IMR-90 (cell line): Measurements from ENCODE around the gene JPH4. TPM values are rescaled to one million over a fixed set of nuclear protein-coding genes. Genes with fewer than 3 reads are reported as not detected.

Experiments
- ATAC-seq: fragments of 200-7000 bp; cut with Tn5 transposase; 2 replicates; pipeline ENCODE4 v1.9.1; 2020; ENCODE audit warnings: low read depth, mild to moderate bottlenecking, moderate library complexity
- BruUV-seq: library from RNA; stranded (reverse); fragments of 400-500 nt; replicated peaks from 2 replicates; lab custom pipeline; 2021; lab: Mats Ljungman, UMichigan
- CTCF ChIA-PET: fragments of 300-600 bp; formaldehyde crosslinking; extraction: SDS; loops from one replicate; lab custom pipeline; 2021; ENCODE audit warnings: antibody characterized with exemption; lab: Yijun Ruan, JAX
- POLR2A ChIA-PET: fragments of 300-600 bp; sonication (Branson Sonifier 250); formaldehyde crosslinking; loops from one replicate; lab custom pipeline; 2022; ENCODE audit warnings: antibody characterized with exemption; ENCODE audit not compliant: unreplicated experiment; lab: Charles Lee
- DNase-seq: peaks from one replicate; pipeline ENCODE4 v3.0.0; 2013
- H2AFZ ChIP-seq: replicated peaks from 2 replicates; pipeline ENCODE3; 2013; ENCODE audit warnings: low read length, mild to moderate bottlenecking; ENCODE audit not compliant: poor library complexity
- H2AK5ac ChIP-seq: 2 replicates; pipeline ENCODE4 v1.6.1; 2013; ENCODE audit warnings: low read depth, low read length, inconsistent platforms
- H2AK9ac ChIP-seq: replicated peaks from 2 replicates; pipeline ENCODE3; 2013; ENCODE audit warnings: mild to moderate bottlenecking, low read depth, low read length, moderate library complexity; ENCODE audit not compliant: poor library complexity
- H2BK120ac ChIP-seq: 2 replicates; pipeline ENCODE4 v1.6.1; 2013; ENCODE audit warnings: low read depth, low read length, inconsistent platforms
- H2BK15ac ChIP-seq: 3 replicates; pipeline ENCODE4 v1.6.1; 2013; ENCODE audit warnings: low read depth, low read length, inconsistent platforms
- H2BK20ac ChIP-seq: 2 replicates; pipeline ENCODE4 v1.6.1; 2013; ENCODE audit warnings: low read depth, mild to moderate bottlenecking, inconsistent platforms, low read length, moderate library complexity
- H2BK5ac ChIP-seq: 2 replicates; pipeline ENCODE4 v1.6.1; 2013; ENCODE audit warnings: mild to moderate bottlenecking, low read depth, low read length, inconsistent platforms; ENCODE audit not compliant: poor library complexity, severe bottlenecking
- H3K14ac ChIP-seq: replicated peaks from 2 replicates; pipeline ENCODE4 v1.6.1; 2013; ENCODE audit warnings: low read depth, low read length, inconsistent platforms
- H3K18ac ChIP-seq: 2 replicates; pipeline ENCODE4 v1.6.1; 2013; ENCODE audit warnings: low read depth, low read length, control low read depth
- H3K23ac ChIP-seq: 2 replicates; pipeline ENCODE4 v1.6.1; 2013; ENCODE audit warnings: low read depth, low read length, inconsistent platforms
- H3K27ac ChIP-seq: 2 replicates; pipeline ENCODE4 v1.5.1; 2013; ENCODE audit warnings: mild to moderate bottlenecking, control low read depth, low read length; ENCODE audit not compliant: insufficient read depth
- H3K27me3 ChIP-seq: 2 replicates; pipeline ENCODE4 v1.6.1; 2013; ENCODE audit warnings: low read length; ENCODE audit not compliant: control insufficient read depth, insufficient read depth
- H3K36me3 ChIP-seq: 2 replicates; pipeline ENCODE4 v1.6.1; 2013; ENCODE audit warnings: low read length, mixed read lengths; ENCODE audit not compliant: control insufficient read depth, insufficient read depth
- H3K4ac ChIP-seq: 2 replicates; pipeline ENCODE4 v1.6.1; 2013; ENCODE audit warnings: low read depth, low read length, inconsistent platforms
- H3K4me1 ChIP-seq: 2 replicates; pipeline ENCODE4 v1.6.1; 2013; ENCODE audit warnings: low read length, mixed read lengths; ENCODE audit not compliant: control insufficient read depth, insufficient read depth
- H3K4me2 ChIP-seq: 2 replicates; pipeline ENCODE4 v1.6.1; 2013; ENCODE audit warnings: low read depth, mild to moderate bottlenecking, control low read depth, low read length, moderate library complexity
- H3K4me3 ChIP-seq: 2 replicates; pipeline ENCODE4 v1.5.1; 2013; ENCODE audit warnings: low read depth, mild to moderate bottlenecking, control low read depth, low read length, moderate library complexity; ENCODE audit not compliant: insufficient read depth
- H3K56ac ChIP-seq: 2 replicates; pipeline ENCODE4 v1.6.1; 2013; ENCODE audit warnings: low read length, inconsistent platforms; ENCODE audit not compliant: insufficient read depth; ENCODE audit errors: extremely low read depth
- H3K79me1 ChIP-seq, 2 experiments: 2 replicates each; pipeline ENCODE4 v1.6.1; 2013; ENCODE audit warnings: low read length in 2 of 2, inconsistent platforms in 1 of 2, low read depth in 1 of 2
- H3K9ac ChIP-seq: 2 replicates; pipeline ENCODE4 v1.6.1; 2013; ENCODE audit warnings: low read depth, low read length, control low read depth
- H3K9me1 ChIP-seq: 2 replicates; pipeline ENCODE4 v1.6.1; 2013; ENCODE audit warnings: low read length, inconsistent platforms; ENCODE audit not compliant: insufficient read depth
- H3K9me3 ChIP-seq: 2 replicates; pipeline ENCODE4 v1.6.1; 2013; ENCODE audit warnings: low read length; ENCODE audit not compliant: control insufficient read depth, insufficient read depth
- H4K20me1 ChIP-seq: 2 replicates; pipeline ENCODE4 v1.6.1; 2013; ENCODE audit warnings: low read length, inconsistent platforms; ENCODE audit not compliant: insufficient read depth
- H4K5ac ChIP-seq: 2 replicates; pipeline ENCODE4 v1.6.1; 2013; ENCODE audit warnings: mild to moderate bottlenecking, low read depth, low read length, control low read depth
- H4K8ac ChIP-seq, 2 experiments: 2 replicates each; pipeline ENCODE4 v1.6.1; 2013; ENCODE audit warnings: low read depth in 2 of 2, low read length in 2 of 2, control low read depth in 1 of 2, inconsistent platforms in 1 of 2
- H4K91ac ChIP-seq: 2 replicates; pipeline ENCODE4 v1.6.1; 2013; ENCODE audit warnings: low read depth, low read length, inconsistent platforms; ENCODE audit not compliant: insufficient read depth
- BHLHE40 ChIP-seq: fragments of 150-350 bp; IDR thresholded peaks from 2 replicates; pipeline ENCODE4 v1.6.1; 2016; ENCODE audit warnings: mild to moderate bottlenecking, low read depth, low read length
- CTCF ChIP-seq: conservative IDR thresholded peaks from 2 replicates; pipeline ENCODE4 v1.5.1; 2012; ENCODE audit warnings: mild to moderate bottlenecking, low read depth, low read length, improper control_type of control experiment
- MAFK ChIP-seq: IDR thresholded peaks from 2 replicates; pipeline ENCODE4 v1.6.1; 2012; ENCODE audit warnings: low read depth, low read length, improper control_type of control experiment
- NFE2L2 ChIP-seq: fragments of 150-350 bp; IDR thresholded peaks from 2 replicates; pipeline ENCODE4 v1.6.1; 2016; ENCODE audit warnings: low read depth, mild to moderate bottlenecking, low read length
- RCOR1 ChIP-seq: IDR thresholded peaks from 2 replicates; pipeline ENCODE4 v1.6.1; 2012; ENCODE audit warnings: mild to moderate bottlenecking, low read length, improper control_type of control experiment; ENCODE audit not compliant: insufficient replicate concordance
- SMC3 ChIP-seq: fragments of 150-350 bp; IDR thresholded peaks from 2 replicates; pipeline ENCODE4 v1.6.1; 2016; ENCODE audit warnings: low read depth, mild to moderate bottlenecking, antibody characterized with exemption, low read length, moderate library complexity
- WGBS, 2 experiments: methylation state at CpG; one replicate each; pipeline versions ENCODE4 v1.1.5 to v1.1.7; 2013; ENCODE audit warnings: missing lambda C conversion rate in 2 of 2; ENCODE audit not compliant: insufficient read length in 1 of 2; ENCODE audit errors: extremely low coverage in 2 of 2; 5-methylcytosine and 5-hydroxymethylcytosine counted together
- dilution Hi-C: fragments of 300-500 bp; cut with HindIII; formaldehyde crosslinking; loops from one replicate; pipeline ENCODE4 v1.14.3; 2018; ENCODE audit warnings: low sequenced_read_pairs; ENCODE audit not compliant: unreplicated experiment
- in situ Hi-C: fragments of 300-500 bp; cut with MboI; formaldehyde crosslinking; loops from 3 replicates; pipeline ENCODE4 v1.14.3; 2019; ENCODE audit warnings: low sequenced_read_pairs, inconsistent platforms, mixed read lengths
- intact Hi-C: fragments of 100-400 bp; cut with micrococcal nuclease; formaldehyde crosslinking; loops from 2 replicates; pipeline ENCODE4 v1.10.0; 2022
- polyA plus RNA-seq, 3 experiments: library from polyadenylated mRNA; depleted of rRNA; stranded (reverse); fragments of >200 nt; gene quantifications; 2 replicates each; pipeline ENCODE4 v1.2.3, GENCODE V29; 2012; ENCODE audit warnings: low replicate concordance in 1 of 3
- total RNA-seq: library from RNA; depleted of rRNA; stranded (reverse); fragments of >200 nt; gene quantifications from 2 replicates; pipeline ENCODE4 v1.2.3, GENCODE V29; 2012

Gene JPH4
- total and polyA plus RNA-seq, 2 of the 4 experiments (the other 2 are of a cell fraction): not detected

DNA sequence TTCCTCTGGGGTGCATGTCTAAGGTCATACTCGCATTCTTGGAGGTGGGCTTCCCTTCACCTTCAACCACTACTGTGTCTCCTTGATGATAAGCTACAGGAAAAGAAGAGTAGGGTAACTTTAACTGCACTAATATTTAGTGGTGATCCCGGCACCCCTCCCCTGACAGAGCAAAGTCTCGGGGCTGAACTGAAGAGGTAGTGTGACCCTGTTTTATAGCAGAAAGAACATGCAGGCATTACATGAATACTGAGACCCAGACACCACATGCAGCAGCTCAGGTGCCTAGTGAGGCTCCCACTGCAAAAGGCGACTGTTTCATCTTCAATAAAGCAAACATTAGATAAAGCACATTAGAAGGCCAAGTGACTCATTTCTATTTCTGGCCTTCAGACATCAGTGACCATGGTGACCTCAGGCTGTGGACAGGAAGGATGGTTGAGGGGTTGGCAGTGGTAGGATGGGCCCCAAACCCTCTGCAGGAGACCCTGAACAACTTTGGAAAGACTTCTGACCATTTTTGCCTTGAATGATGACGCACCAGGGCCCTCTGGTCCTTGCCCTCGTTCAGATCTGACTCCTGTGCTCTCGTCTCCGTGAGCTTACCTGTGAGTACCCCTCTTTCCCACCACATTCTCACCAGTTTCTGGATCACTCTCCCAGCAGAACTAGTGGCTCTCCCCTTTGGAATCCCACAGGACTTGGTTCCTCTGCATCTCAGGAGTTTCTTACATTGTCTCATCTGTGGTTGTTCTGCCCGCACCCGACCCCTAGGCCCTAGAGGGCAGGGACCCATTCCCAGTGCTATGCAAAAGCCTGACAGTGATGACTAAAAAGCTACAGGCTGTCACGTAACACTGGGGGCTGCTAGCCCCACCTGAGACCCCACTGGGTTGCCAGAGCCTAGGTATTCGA, 23.8 kb upstream of the JPH4 start:
- TF ChIP-seq SMC3 (no peak), RCOR1 (no peak), MAFK (no peak), BHLHE40 (no peak), NFE2L2 (no peak), CTCF (no peak)
- WGBS, 2 experiments: 58% methylated on average over 8 of the region's 12 CpGs; no CpG with 5 or more reads in 1 of the 2 experiments
- BruUV-seq: no TSS peak
- in situ Hi-C loops: no loop called here
- Histone ChIP-seq H2AFZ (no peak overlapping the region), H3K9me3 (no peaks in the 10 kb centered on the region), H3K9me1 (no peaks in the 10 kb centered on the region), H3K4me2 (no peak overlapping the region), H3K36me3 (no peaks in the 10 kb centered on the region), H2BK20ac (no peak overlapping the region), H3K18ac (no peak overlapping the region), H4K91ac (no peak overlapping the region), H3K14ac (no peak overlapping the region), H3K56ac (no peak overlapping the region), H3K4me3 (no peak overlapping the region), H3K23ac (no peak overlapping the region), H2BK5ac (no peak overlapping the region), H3K79me1 (no peaks in the 10 kb centered on the region), H2AK5ac (no peak overlapping the region), H2BK120ac (no peak overlapping the region), H3K27ac (no peak overlapping the region), H2AK9ac (no peak overlapping the region), H4K5ac (no peak overlapping the region), H3K4ac (no peak overlapping the region), H2BK15ac (no peak overlapping the region), H4K20me1 (no peaks in the 10 kb centered on the region), H3K9ac (no peak overlapping the region), H3K27me3 (peaks cover 1% of the 10 kb centered on the region; the same call in 1 of the 2 replicates), H4K8ac (no peak overlapping the region), H3K4me1 (no peaks in the 10 kb centered on the region)
- ATAC-seq: no peak
- intact Hi-C loops: no loop called here
- ChIA-PET CTCF (no interaction called here), POLR2A (no interaction called here)
- DNase-seq: no peak
- dilution Hi-C loops: no loop called here
